HG03175 (cell line): ENCODE data around the gene SMAD9.
"Not testable (repeated sequence)": the region's sequence is repeated elsewhere in the genome, so short reads cannot be mapped to it uniquely, and the experiment has no call there.

Experiments
- ATAC-seq: cut with Tn5 transposase; IDR thresholded peaks from one replicate; pipeline ENCODE4 v1.9.1; 2021; ENCODE audit warnings: mild to moderate bottlenecking, moderate library complexity; ENCODE audit not compliant: unreplicated experiment

The SMAD9 gene

GRCh38 chr13:36912973-36913372, 7.1 kb downstream of the SMAD9 start:
- no peak for ATAC-seq

GRCh38 chr13:36912369-36912768, 7.7 kb downstream of the SMAD9 start:
- ATAC-seq, result no peak

GRCh38 chr13:36910545-36910944, 9.5 kb downstream of the SMAD9 start:
- no peak for ATAC-seq

GRCh38 chr13:36907821-36908220, 12.2 kb downstream of the SMAD9 start:
- no peak for ATAC-seq

- no peak for ATAC-seq
Measured at GRCh38 chr13:36907266-36907665, 12.8 kb downstream of the SMAD9 start.

- ATAC-seq, result no peak
Measured at GRCh38 chr13:36905944-36906343, 14.1 kb downstream of the SMAD9 start.

GRCh38 chr13:36903925-36904595, 16.0 kb downstream of the SMAD9 start:
- no peak for ATAC-seq

GRCh38 chr13:36897054-36897616, 22.9 kb downstream of the SMAD9 start:
- ATAC-seq, result no peak

- no peak for ATAC-seq
Measured at GRCh38 chr13:36891752-36892151, 28.3 kb downstream of the SMAD9 start.

GRCh38 chr13:36888645-36889044, 31.4 kb downstream of the SMAD9 start:
- ATAC-seq, result no peak

GRCh38 chr13:36887758-36888521, 32.1 kb downstream of the SMAD9 start:
- no peak for ATAC-seq

- no peak for ATAC-seq
Measured at GRCh38 chr13:36885901-36886300, 34.1 kb downstream of the SMAD9 start.

GRCh38 chr13:36884235-36884634, 35.8 kb downstream of the SMAD9 start:
- no peak for ATAC-seq

GRCh38 chr13:36883824-36884223, 36.2 kb downstream of the SMAD9 start:
- ATAC-seq, result no peak

- not testable (repeated sequence) for ATAC-seq
Measured at GRCh38 chr13:36883392-36883791, 36.6 kb downstream of the SMAD9 start.

- no peak for ATAC-seq
Measured at GRCh38 chr13:36882829-36883390, 37.1 kb downstream of the SMAD9 start.

GRCh38 chr13:36880961-36881360, 39.1 kb downstream of the SMAD9 start:
- no peak for ATAC-seq

GRCh38 chr13:36879218-36879938, 40.7 kb downstream of the SMAD9 start:
- ATAC-seq, result no peak

- no peak for ATAC-seq
Measured at GRCh38 chr13:36875961-36876360, 44.1 kb downstream of the SMAD9 start.

GRCh38 chr13:36875431-36875830, 44.6 kb downstream of the SMAD9 start:
- no peak for ATAC-seq

- ATAC-seq, result no peak
Measured at GRCh38 chr13:36872621-36873020, 47.4 kb downstream of the SMAD9 start.
